Mesenchymal stem cell (in vitro differentiated cells and primary cell): ENCODE results near the gene SH2B3.

ENCODE experiments used
- DNase-seq: peaks from one replicate; pipeline ENCODE4 v3.0.0-alpha.2; 2013
- H2AFZ ChIP-seq: one replicate; pipeline ENCODE4 v1.6.1; 2013; ENCODE audit warnings: low read depth, mild to moderate bottlenecking, control low read depth, inconsistent platforms, low read length, moderate library complexity
- H2AK5ac ChIP-seq: 2 replicates; pipeline ENCODE4 v1.6.1; 2013; ENCODE audit warnings: low read length, moderate library complexity, mild to moderate bottlenecking, inconsistent platforms; ENCODE audit not compliant: severe bottlenecking
- H2BK120ac ChIP-seq: one replicate; pipeline ENCODE4 v1.6.1; 2013; ENCODE audit warnings: low read depth, mild to moderate bottlenecking, inconsistent platforms, low read length, moderate library complexity
- H2BK12ac ChIP-seq, 2 experiments: one replicate each; pipeline ENCODE4 v1.6.1; 2013; ENCODE audit warnings: inconsistent platforms in 2 of 2, low read length in 2 of 2, mild to moderate bottlenecking in 2 of 2, moderate library complexity in 2 of 2, control low read depth in 1 of 2
- H2BK15ac ChIP-seq: one replicate; pipeline ENCODE4 v1.6.1; 2013; ENCODE audit warnings: mild to moderate bottlenecking, low read depth, inconsistent platforms; ENCODE audit not compliant: poor library complexity, severe bottlenecking
- H2BK5ac ChIP-seq: 2 replicates; pipeline ENCODE4 v1.6.1; 2013; ENCODE audit warnings: low read depth, mild to moderate bottlenecking, low read length, control low read depth, inconsistent platforms; ENCODE audit not compliant: poor library complexity, severe bottlenecking
- H3K14ac ChIP-seq, 2 experiments: one replicate each; pipeline ENCODE4 v1.6.1; 2013; ENCODE audit warnings: inconsistent platforms in 2 of 2, low read length in 2 of 2, control low read depth in 1 of 2, mild to moderate bottlenecking in 1 of 2, moderate library complexity in 1 of 2
- H3K18ac ChIP-seq, 2 experiments: one replicate each; pipeline ENCODE4 v1.6.1; 2013; ENCODE audit warnings: inconsistent platforms in 2 of 2, low read length in 2 of 2, control low read depth in 1 of 2, low read depth in 1 of 2, mild to moderate bottlenecking in 1 of 2
- H3K23ac ChIP-seq, 2 experiments: one replicate each; pipeline ENCODE4 v1.6.1; 2013; ENCODE audit warnings: inconsistent platforms in 2 of 2, low read length in 2 of 2, mild to moderate bottlenecking in 2 of 2, moderate library complexity in 2 of 2, control low read depth in 1 of 2
- H3K27ac ChIP-seq: 2 replicates; pipeline ENCODE4 v1.5.1; 2013; ENCODE audit warnings: mild to moderate bottlenecking, moderate library complexity, low read length, control low read depth, inconsistent platforms; ENCODE audit not compliant: poor library complexity, severe bottlenecking
- H3K27me3 ChIP-seq, 2 experiments: 2 replicates each; pipeline versions ENCODE4 v1.6.1 to v1.7.0; 2013; ENCODE audit warnings: low read length in 2 of 2, mild to moderate bottlenecking in 2 of 2, moderate library complexity in 2 of 2, control low read depth in 1 of 2, inconsistent platforms in 1 of 2; ENCODE audit not compliant: control insufficient read depth in 1 of 2, insufficient read depth in 1 of 2
- H3K36me3 ChIP-seq, 2 experiments: 2 replicates each; pipeline versions ENCODE4 v1.6.1 to v1.7.0; 2013; ENCODE audit warnings: low read length in 2 of 2, control low read depth in 1 of 2, inconsistent platforms in 1 of 2, low read depth in 1 of 2, mild to moderate bottlenecking in 1 of 2; ENCODE audit not compliant: insufficient read depth in 2 of 2, control insufficient read depth in 1 of 2
- H3K4ac ChIP-seq, 2 experiments: one replicate each; pipeline ENCODE4 v1.6.1; 2013; ENCODE audit warnings: inconsistent platforms in 2 of 2, low read length in 2 of 2, mild to moderate bottlenecking in 2 of 2, moderate library complexity in 2 of 2, control low read depth in 1 of 2, low read depth in 1 of 2
- H3K4me1 ChIP-seq: 2 replicates; pipeline ENCODE4 v1.6.1; 2013; ENCODE audit warnings: low read depth, low read length, control low read depth; ENCODE audit not compliant: control insufficient read depth, insufficient read depth
- H3K4me2 ChIP-seq: 2 replicates; pipeline ENCODE4 v1.6.1; 2013; ENCODE audit warnings: low read length, mild to moderate bottlenecking, inconsistent platforms; ENCODE audit not compliant: poor library complexity, severe bottlenecking
- H3K4me3 ChIP-seq, 2 experiments: 2 replicates each; pipeline versions ENCODE4 v1.5.1 to v1.7.0; 2013; ENCODE audit warnings: low read length in 2 of 2, mild to moderate bottlenecking in 2 of 2, control low read depth in 1 of 2, low read depth in 1 of 2; ENCODE audit not compliant: insufficient read depth in 1 of 2
- H3K79me1 ChIP-seq: replicated peaks from 2 replicates; pipeline ENCODE4 v1.6.1; 2013; ENCODE audit warnings: mild to moderate bottlenecking, control low read depth, low read length, inconsistent platforms; ENCODE audit not compliant: poor library complexity, severe bottlenecking
- H3K9ac ChIP-seq: 2 replicates; pipeline ENCODE4 v1.7.0; 2013; ENCODE audit warnings: mild to moderate bottlenecking, low read length, moderate library complexity
- H3K9me3 ChIP-seq: 2 replicates; pipeline ENCODE4 v1.7.0; 2013; ENCODE audit warnings: mild to moderate bottlenecking, low read length; ENCODE audit not compliant: control insufficient read depth
- H4K8ac ChIP-seq: one replicate; pipeline ENCODE4 v1.6.1; 2013; ENCODE audit warnings: inconsistent platforms, mild to moderate bottlenecking, low read length, moderate library complexity
- H4K91ac ChIP-seq: one replicate; pipeline ENCODE4 v1.6.1; 2013; ENCODE audit warnings: mild to moderate bottlenecking, low read length, inconsistent platforms
- WGBS: methylation state at CpG from one replicate; pipeline ENCODE4 v1.1.7; 2013; ENCODE audit warnings: mixed read lengths; 5-methylcytosine and 5-hydroxymethylcytosine counted together

The SH2B3 gene

DNA sequence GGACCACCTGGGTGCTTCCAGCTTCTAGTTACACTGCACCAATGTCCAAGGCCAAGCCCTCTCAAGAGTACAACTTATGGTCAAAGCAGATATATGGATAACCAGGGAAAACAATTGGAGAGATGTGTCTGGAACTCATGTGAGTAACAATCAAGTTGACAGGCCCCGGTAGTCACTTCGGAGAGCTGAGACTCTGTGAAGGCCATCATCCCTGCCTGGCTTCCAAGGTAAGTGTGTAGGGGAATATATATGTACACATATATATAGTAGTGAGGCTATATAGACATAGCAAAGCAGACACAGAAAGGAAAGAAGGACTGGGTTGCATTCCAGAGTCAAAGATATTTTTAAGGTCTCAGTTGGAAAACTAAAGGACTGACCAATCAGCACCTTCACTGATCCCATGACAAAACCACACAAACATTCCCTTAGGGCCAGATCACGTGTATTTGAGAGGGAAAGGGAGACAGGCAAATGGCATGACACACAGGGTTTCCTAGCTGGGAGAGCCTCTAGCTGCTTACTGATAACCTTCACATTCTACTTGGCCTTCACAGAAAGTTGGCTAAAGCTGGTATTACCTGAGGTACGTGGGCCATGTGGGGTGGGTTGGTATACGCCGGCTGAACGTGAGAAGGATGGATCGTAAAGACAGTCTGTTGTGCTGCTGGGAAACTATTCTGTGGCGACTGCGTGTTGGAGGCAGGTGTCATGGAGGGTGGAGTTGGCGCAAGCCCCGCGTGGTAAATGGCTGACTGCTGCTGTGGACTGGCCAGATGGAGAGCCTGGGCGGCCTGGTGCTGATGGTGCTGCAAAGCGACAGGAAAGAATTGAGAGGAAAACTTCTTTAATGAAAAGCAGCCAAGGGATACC is 50.0 kb downstream of the SH2B3 start:
- Histone ChIP-seq H3K4ac (no peak overlapping the region), H3K9me3 (no peaks in the 10 kb centered on the region), H2BK15ac (no peak overlapping the region), H3K18ac (peak overlapping the region; percentile 14 to 16), H4K8ac (no peak overlapping the region), H3K36me3 (peaks cover 46 to 91% of the 10 kb centered on the region in 2 experiments), H2AK5ac (peak overlapping the region; percentile 37), H3K4me2 (no peak overlapping the region), H2BK12ac (no peak overlapping the region), H2BK5ac (no peak overlapping the region), H3K79me1 (peaks cover 12% of the 10 kb centered on the region), H3K27me3 (no peaks in the 10 kb centered on the region), H3K14ac (no peak overlapping the region), H2AFZ (no peak overlapping the region), H3K4me3 (no peak overlapping the region), H3K23ac (no peak overlapping the region), H3K4me1 (peaks cover 24% of the 10 kb centered on the region), H3K27ac (peak overlapping the region; percentile 81), H4K91ac (no peak overlapping the region), H2BK120ac (no peak overlapping the region), H3K9ac (peak overlapping the region; percentile 53)
- DNase-seq: peak; percentile 81
- 94% methylated on average over 15 of the region's 15 CpGs for WGBS

DNA sequence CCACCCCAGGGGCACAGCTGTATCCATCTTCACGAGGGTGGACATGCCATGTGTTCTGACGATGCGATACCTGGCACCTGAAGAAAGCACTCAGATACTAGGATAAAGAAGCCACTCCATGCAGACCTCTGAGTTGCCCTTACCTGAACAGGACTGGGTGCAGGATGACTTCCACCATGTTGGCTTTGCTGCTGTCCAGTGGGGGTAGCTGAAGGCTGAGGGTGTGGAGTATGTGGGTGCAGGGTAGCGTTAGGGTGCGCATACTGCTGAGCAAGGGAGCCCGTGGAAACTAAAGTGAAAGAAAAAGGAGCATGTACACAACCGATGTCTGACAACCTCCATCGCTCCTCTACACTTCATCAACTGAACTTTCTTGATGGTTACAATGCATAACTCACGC is 51.3 kb downstream of the SH2B3 start:
- no peak overlapping the region for H3K18ac ChIP-seq
- H2BK120ac ChIP-seq: no peak overlapping the region
- no peak overlapping the region for H3K27ac ChIP-seq
- no peaks in the 10 kb centered on the region for H3K9me3 ChIP-seq
- H3K9ac ChIP-seq: no peak overlapping the region
- H2BK5ac ChIP-seq: no peak overlapping the region
- H2BK15ac ChIP-seq: no peak overlapping the region
- DNase-seq: no peak
- H2AFZ ChIP-seq: no peak overlapping the region
- no peak overlapping the region for H3K14ac ChIP-seq
- no peak overlapping the region for H2AK5ac ChIP-seq
- H3K4me2 ChIP-seq: no peak overlapping the region
- no peaks in the 10 kb centered on the region for H3K27me3 ChIP-seq
- no peak overlapping the region for H3K4ac ChIP-seq
- H4K8ac ChIP-seq: peak overlapping the region; percentile 35
- no peak overlapping the region for H3K23ac ChIP-seq
- peaks cover 44 to 80% of the 10 kb centered on the region in 2 experiments for H3K36me3 ChIP-seq
- peaks cover 23% of the 10 kb centered on the region for H3K4me1 ChIP-seq
- WGBS: 100% methylated on average over 8 of the region's 9 CpGs
- no peak overlapping the region for H2BK12ac ChIP-seq
- H3K4me3 ChIP-seq: no peak overlapping the region
- peaks cover 12% of the 10 kb centered on the region for H3K79me1 ChIP-seq
- no peak overlapping the region for H4K91ac ChIP-seq

DNA sequence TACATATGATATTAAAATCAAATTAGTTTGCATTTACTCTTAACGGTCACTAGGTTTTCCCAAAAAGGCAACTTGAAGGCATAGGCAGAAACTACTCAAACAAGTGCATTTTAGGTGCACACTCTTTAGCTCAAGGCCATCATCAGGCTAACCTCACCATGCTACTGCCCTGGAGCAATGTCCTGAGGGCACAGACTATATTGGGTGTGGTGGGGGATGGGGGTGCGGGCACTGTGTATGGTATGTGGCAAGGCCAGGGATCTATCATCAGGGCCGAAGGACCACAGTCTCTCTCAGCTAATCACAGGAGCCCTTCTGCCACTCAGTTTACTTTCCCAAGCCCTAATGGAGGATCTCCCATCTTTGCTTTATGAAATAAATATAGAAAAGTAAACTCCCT is 51.9 kb downstream of the SH2B3 start:
- no peak for DNase-seq
- H4K91ac ChIP-seq: no peak overlapping the region
- no peak overlapping the region for H2BK5ac ChIP-seq
- no peak overlapping the region for H3K4me2 ChIP-seq
- H3K23ac ChIP-seq: no peak overlapping the region
- H2AFZ ChIP-seq: no peak overlapping the region
- peaks cover 44 to 76% of the 10 kb centered on the region in 2 experiments for H3K36me3 ChIP-seq
- no peak overlapping the region for H3K27ac ChIP-seq
- H3K4me3 ChIP-seq: no peak overlapping the region
- H2BK15ac ChIP-seq: no peak overlapping the region
- no peak overlapping the region for H4K8ac ChIP-seq
- no peak overlapping the region for H3K4ac ChIP-seq
- peaks cover 23% of the 10 kb centered on the region for H3K4me1 ChIP-seq
- WGBS: 100% methylated on average over 2 of the region's 3 CpGs
- peak overlapping the region in 1 of 2 experiments; percentile 18 for H3K14ac ChIP-seq
- H2BK12ac ChIP-seq: no peak overlapping the region
- H3K27me3 ChIP-seq: no peaks in the 10 kb centered on the region
- H3K9ac ChIP-seq: no peak overlapping the region
- H3K9me3 ChIP-seq: no peaks in the 10 kb centered on the region
- H2AK5ac ChIP-seq: peak overlapping the region; percentile 6
- H2BK120ac ChIP-seq: no peak overlapping the region
- peaks cover 12% of the 10 kb centered on the region for H3K79me1 ChIP-seq
- no peak overlapping the region for H3K18ac ChIP-seq

DNA sequence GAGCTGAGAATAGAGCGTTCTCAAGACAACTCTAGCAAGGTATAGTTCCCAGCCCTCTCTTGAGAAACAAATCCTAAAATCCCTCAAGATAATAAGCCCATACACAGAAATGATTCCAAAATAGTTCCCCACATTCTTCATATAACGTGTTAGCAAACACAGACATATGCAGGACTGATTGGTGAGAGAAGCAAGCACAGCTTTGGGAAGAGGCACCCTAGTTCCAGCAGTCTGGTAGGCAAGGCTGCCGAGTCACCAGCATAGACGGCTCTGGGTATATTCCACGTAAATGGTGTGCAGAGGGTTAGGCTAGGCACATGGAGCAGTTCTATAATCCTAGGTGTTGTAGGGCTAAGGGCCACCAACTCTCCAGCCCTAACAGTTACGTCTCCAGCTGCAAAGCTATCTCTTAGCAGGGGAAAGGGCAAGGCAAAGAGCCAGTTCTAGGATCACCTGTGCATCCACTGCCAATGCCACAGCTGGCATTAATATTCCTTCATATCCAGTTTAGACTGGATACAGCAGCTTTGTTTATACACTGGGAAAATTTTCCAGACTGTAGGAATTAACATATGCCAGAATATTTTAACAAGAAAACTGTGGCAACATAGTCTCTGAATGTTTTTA is 52.9 kb downstream of the SH2B3 start:
- Histone ChIP-seq H4K8ac (no peak overlapping the region), H2AK5ac (peak overlapping the region; percentile 58), H3K9ac (no peak overlapping the region), H3K4ac (no peak overlapping the region), H3K36me3 (peaks cover 37 to 71% of the 10 kb centered on the region in 2 experiments), H3K79me1 (peaks cover 17% of the 10 kb centered on the region), H3K14ac (no peak overlapping the region), H2BK15ac (no peak overlapping the region), H3K23ac (peak overlapping the region in 1 of 2 experiments; percentile 9), H3K4me1 (peaks cover 21% of the 10 kb centered on the region), H3K4me2 (no peak overlapping the region), H2BK120ac (no peak overlapping the region), H3K18ac (peak overlapping the region in 1 of 2 experiments; percentile 43), H2BK5ac (no peak overlapping the region), H3K9me3 (no peaks in the 10 kb centered on the region), H4K91ac (no peak overlapping the region), H3K4me3 (no peak overlapping the region), H2AFZ (no peak overlapping the region), H3K27me3 (no peaks in the 10 kb centered on the region), H3K27ac (no peak overlapping the region), H2BK12ac (no peak overlapping the region)
- no peak for DNase-seq
- WGBS: 96% methylated on average over 6 of the region's 6 CpGs
